Esophagus (tissue), 2 donors: Measurements from ENCODE around the gene KRTAP3-2. TPM values are rescaled to one million over a fixed set of nuclear protein-coding genes. Genes with fewer than 3 reads are reported as not detected.

Experiments
- H3K27ac ChIP-seq, 2 donors: one replicate each; pipeline ENCODE4 v1.5.1; 2013; ENCODE audit warnings: low read depth in 2 of 2, mild to moderate bottlenecking in 2 of 2, inconsistent platforms in 1 of 2, low read length in 1 of 2, moderate library complexity in 1 of 2
- H3K27me3 ChIP-seq, 2 donors: one replicate each; pipeline ENCODE4 v1.6.1; 2013; ENCODE audit warnings: low read length in 2 of 2, control low read depth in 1 of 2, mild to moderate bottlenecking in 1 of 2; ENCODE audit not compliant: insufficient read depth in 2 of 2, control insufficient read depth in 1 of 2
- H3K36me3 ChIP-seq, 2 donors: one replicate each; pipeline ENCODE4 v1.6.1; 2013; ENCODE audit warnings: low read length in 1 of 2; ENCODE audit not compliant: control insufficient read depth in 2 of 2, insufficient read depth in 2 of 2
- H3K4me1 ChIP-seq, 2 donors: one replicate each; pipeline ENCODE4 v1.6.1; 2013; ENCODE audit warnings: low read length in 1 of 2; ENCODE audit not compliant: control insufficient read depth in 2 of 2, insufficient read depth in 2 of 2
- H3K4me3 ChIP-seq, 2 donors: one replicate each; pipeline ENCODE4 v1.5.1; 2013; ENCODE audit warnings: low read length in 2 of 2, mild to moderate bottlenecking in 2 of 2, low read depth in 1 of 2, moderate library complexity in 1 of 2
- H3K9me3 ChIP-seq, 2 donors: one replicate each; pipeline ENCODE4 v1.6.1; 2013; ENCODE audit warnings: mild to moderate bottlenecking in 2 of 2, low read depth in 1 of 2, low read length in 1 of 2, moderate library complexity in 1 of 2; ENCODE audit not compliant: control insufficient read depth in 2 of 2, insufficient read depth in 1 of 2
- WGBS, 2 donors: extraction: QIAGEN DNeasy Blood & Tissue Kit; methylation state at CpG; one replicate each; pipeline ENCODE4 v1.1.7; 2013; 5-methylcytosine and 5-hydroxymethylcytosine counted together
- polyA plus RNA-seq, 2 donors: library from polyadenylated mRNA; stranded (reverse); fragments of 200-250 nt; gene quantifications; one replicate each; pipeline ENCODE4 v1.2.3, GENCODE V29; 2013
- donor health status: healthy with polysubstance abuse.
- donor health status: Bipolar disorder and iron deficiency.

KRTAP3-2 gene
- polyA plus RNA-seq, 2 donors, result 1.8 to 43.5 TPM

DNA sequence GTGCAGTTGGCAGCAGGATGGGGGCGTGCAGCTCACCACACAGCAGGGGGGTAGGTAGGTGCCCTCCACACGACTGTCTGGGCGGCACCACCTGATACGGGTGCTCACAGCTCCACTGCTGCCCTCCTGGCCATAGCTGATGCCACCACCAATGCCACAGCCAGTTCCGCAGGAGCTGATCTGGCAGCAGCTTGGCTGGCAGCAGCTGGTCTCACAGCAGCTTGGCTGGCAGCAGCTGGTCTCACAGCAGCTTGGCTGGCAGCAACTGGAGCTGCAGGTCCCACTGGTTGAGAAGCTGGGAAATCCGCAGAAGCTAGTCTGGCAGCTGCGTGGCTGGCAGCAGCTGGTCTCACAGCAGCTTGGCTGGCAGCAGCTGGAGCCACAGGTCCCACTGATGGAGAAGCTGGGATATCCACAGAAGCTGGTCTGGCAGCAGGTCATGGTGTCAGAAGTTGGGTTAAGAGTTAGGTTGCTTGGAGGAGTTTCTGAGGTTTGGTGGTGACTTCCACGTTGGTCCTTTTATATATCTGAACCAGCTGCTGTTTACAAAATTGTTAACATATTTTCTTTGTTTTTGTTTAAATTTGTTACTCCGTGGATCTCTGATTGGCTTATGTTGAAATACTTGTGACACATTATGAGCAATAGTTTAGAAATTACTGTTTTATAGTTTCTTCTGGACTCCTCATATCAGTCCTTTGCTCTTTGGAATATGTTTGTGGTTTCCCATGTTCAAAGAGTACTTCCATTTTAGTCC lies 27.2 kb upstream of the KRTAP3-2 start, which contains the start of gene KRTAP1-5:
KRTAP1-5 (minus strand) TSS at position 494 of the 757 bp plus-strand sequence; CDS start at position 441, 53 bp downstream.
- no peak within 1 kb of the TSS for H3K27ac ChIP-seq
- H3K4me3 ChIP-seq, result no peak within 1 kb of the TSS
- WGBS, 2 donors, result 52 to 65% methylated on average over 9 of the region's 9 CpGs
- H3K27me3 ChIP-seq, result peaks cover 0 to 2% of the 10 kb centered on the region in 2 donors
- peaks cover 0 to 10% of the 10 kb centered on the region in 2 donors for H3K4me1 ChIP-seq
- no peaks in the 10 kb centered on the region for H3K9me3 ChIP-seq
- no peaks in the 10 kb centered on the region for H3K36me3 ChIP-seq

DNA sequence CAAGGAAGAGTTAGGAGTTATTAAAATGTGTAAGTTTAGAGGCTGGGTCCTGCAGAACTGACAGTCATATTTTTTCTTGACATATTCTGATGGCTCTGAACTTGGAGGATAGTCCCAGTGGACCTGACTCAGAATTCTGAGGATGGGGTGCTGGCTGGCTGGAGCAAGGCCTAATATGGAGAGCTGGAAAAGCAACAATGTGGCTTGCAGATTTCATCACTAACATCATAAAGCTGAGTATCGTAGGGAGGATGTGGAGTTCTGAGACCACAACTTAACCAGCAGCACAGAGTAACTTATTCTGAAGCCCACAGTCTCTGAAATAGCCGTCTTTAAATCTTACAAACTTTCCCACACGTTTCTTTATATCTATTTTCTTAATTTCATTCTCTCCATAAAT lies 25.0 kb upstream of the KRTAP3-2 start:
- H3K27me3 ChIP-seq, result peaks cover 0 to 2% of the 10 kb centered on the region in 2 donors
- no peaks in the 10 kb centered on the region for H3K36me3 ChIP-seq
- H3K27ac ChIP-seq, result no peak overlapping the region
- peaks cover 0 to 9% of the 10 kb centered on the region in 2 donors for H3K4me1 ChIP-seq
- no peak overlapping the region for H3K4me3 ChIP-seq
- no peaks in the 10 kb centered on the region for H3K9me3 ChIP-seq
- 81 to 87% methylated on average over 3 of the region's 3 CpGs for WGBS, 2 donors

DNA sequence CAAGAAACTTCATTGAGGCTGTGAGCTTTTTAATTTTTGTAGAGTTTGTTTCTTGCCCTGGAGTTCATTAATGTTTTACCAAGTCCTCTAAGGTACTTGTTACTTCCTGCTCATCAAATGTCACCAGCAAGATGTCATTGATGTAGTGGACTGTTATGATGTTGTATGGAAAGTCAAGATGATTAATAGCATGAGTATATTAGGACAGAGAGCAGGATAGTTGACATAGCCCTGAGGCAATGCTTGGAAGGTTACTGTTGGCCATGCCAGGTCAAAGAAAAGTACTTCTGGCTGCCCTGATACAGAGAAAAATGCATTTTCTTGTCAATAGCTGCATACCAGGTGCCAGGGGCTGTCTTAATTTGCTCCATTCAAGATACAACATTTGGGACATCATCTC lies 20.6 kb upstream of the KRTAP3-2 start:
- no peaks in the 10 kb centered on the region for H3K9me3 ChIP-seq
- no peaks in the 10 kb centered on the region for H3K4me1 ChIP-seq

DNA sequence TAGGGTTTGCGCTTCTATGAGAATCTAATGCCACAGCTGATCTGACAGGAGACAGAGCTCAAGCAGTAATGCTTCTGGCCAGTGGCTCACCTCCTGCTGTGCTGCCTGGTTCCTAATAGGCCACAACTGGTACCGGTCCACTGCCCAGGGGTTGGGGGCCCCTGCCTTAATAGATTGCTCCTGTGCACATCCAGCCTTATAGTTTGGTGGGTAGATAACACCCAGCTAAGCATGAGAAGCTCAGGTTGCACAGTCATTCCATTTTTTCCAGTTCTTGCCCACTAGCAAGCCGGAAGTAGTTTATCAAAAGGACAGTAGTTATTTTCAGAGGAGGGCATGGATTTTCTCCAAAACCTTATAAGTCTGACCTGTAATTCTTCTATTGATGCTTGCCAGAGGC lies 19.7 kb upstream of the KRTAP3-2 start:
- Histone ChIP-seq H3K4me3 (no peak overlapping the region), H3K27ac (no peak overlapping the region), H3K4me1 (no peaks in the 10 kb centered on the region), H3K27me3 (peaks cover 0 to 2% of the 10 kb centered on the region in 2 donors), H3K36me3 (no peaks in the 10 kb centered on the region), H3K9me3 (no peaks in the 10 kb centered on the region)
- 94% methylated on average over 3 of the region's 3 CpGs for WGBS, 2 donors

More for the DNA sequence above, 20.6 kb upstream of the KRTAP3-2 start:
- Histone ChIP-seq H3K4me3 (no peak overlapping the region), H3K27ac (no peak overlapping the region), H3K36me3 (no peaks in the 10 kb centered on the region), H3K27me3 (peaks cover 0 to 2% of the 10 kb centered on the region in 2 donors)

DNA sequence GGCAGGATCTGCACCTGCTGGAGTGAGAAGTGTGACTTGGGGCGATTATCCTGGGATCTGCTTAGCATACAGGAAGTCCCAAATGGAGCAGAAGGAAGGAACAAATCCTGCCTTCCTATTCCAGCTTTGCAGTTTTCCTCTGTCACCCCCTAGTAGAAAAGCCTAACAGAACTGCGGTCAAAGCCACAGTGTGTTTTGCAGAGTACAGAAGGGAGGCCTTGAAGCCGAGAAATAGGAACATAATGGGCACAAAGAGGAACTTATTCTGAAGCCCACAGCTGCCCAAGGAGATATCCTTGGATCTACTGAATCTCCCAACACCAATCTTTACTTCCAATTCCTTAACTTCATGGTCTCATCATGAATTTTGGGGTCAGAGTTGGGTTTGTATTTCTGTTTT lies 18.8 kb upstream of the KRTAP3-2 start:
- 74 to 75% methylated on average over 3 of the region's 3 CpGs for WGBS, 2 donors
- no peaks in the 10 kb centered on the region for H3K4me1 ChIP-seq
- no peaks in the 10 kb centered on the region for H3K9me3 ChIP-seq
- no peak overlapping the region for H3K27ac ChIP-seq
- peaks cover 0 to 2% of the 10 kb centered on the region in 2 donors for H3K27me3 ChIP-seq
- no peak overlapping the region for H3K4me3 ChIP-seq
- H3K36me3 ChIP-seq, result no peaks in the 10 kb centered on the region

DNA sequence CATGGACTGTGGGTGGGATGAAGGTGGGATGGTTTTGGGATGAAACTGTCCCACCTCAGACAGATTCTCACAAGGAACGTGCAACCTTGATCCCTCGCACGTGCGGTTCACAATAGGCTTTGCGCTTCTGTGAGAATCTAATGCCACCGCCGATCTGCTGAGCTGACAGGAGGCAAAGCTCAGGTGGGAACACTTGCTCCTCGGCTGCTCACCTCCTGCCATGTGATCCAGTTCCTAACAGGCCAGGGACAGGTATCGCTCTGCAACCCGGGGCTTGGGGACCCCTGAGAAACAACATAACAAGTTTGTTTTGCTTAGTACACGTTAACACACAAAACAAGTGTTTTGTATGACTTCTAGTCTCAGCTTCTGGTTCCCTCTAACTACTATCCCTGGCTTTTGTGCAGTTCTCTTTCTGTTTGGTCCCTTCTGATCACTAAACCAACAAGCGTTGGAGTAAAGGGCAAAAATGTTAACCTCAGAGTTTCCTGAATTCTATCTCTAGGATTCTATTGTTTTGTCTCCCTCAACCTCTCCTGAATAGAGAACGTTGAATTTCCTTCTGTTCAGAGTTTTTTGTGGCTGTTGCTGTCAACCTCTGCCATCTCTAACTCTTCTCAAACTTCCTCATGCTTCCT lies 17.0 kb upstream of the KRTAP3-2 start:
- WGBS, 2 donors, result 80 to 85% methylated on average over 13 of the region's 13 CpGs

DNA sequence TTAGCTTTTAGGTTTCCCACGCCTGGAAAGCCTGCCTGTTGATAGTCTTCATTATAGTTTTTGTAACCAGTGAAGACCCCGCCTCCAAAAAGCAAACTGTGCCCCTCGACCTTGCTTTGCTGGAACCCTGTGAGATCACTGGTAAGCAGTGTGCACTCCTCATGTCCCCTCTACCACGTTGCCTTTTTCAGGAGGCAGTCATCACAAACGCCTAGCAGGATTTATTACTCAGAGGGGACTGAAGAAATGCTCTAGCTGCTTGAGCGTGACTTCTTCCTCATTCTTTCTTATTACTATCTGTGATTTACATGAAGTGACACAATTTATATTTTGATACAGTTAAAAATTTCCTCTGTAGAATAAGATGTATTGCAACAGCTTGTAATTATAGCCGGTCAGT lies 15.7 kb upstream of the KRTAP3-2 start:
- no peaks in the 10 kb centered on the region for H3K27me3 ChIP-seq
- no peak overlapping the region for H3K27ac ChIP-seq
- no peak overlapping the region for H3K4me3 ChIP-seq
- H3K4me1 ChIP-seq, result no peaks in the 10 kb centered on the region
- 73 to 77% methylated on average over 7 of the region's 7 CpGs for WGBS, 2 donors
- H3K36me3 ChIP-seq, result no peaks in the 10 kb centered on the region
- no peaks in the 10 kb centered on the region for H3K9me3 ChIP-seq

More for the DNA sequence above, 17.0 kb upstream of the KRTAP3-2 start:
- H3K9me3 ChIP-seq, result no peaks in the 10 kb centered on the region
- no peaks in the 10 kb centered on the region for H3K27me3 ChIP-seq
- no peak overlapping the region for H3K4me3 ChIP-seq
- no peak overlapping the region for H3K27ac ChIP-seq
- H3K4me1 ChIP-seq, result no peaks in the 10 kb centered on the region
- no peaks in the 10 kb centered on the region for H3K36me3 ChIP-seq

DNA sequence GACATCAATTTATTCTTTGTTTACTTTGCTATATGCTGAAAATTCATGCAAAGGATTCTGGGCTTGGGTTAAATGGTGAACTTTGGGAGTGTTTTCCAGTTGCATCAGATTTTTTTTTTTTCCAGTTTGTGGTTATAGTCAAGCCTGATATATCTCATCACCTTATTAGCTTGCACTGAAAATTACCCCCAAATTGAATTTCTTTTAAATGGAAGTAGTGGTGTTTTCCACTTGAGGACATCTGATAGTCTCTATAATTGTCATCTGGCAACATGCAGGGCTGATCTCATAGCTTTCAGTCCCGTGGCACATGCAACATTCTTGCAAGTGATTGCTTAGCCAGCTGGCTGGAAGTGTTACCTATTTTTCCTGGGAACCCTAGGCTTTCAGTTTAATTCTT lies 13.9 kb upstream of the KRTAP3-2 start:
- WGBS, 2 donors, result 20 to 23% methylated on average over 1 of the region's 1 CpG
- Histone ChIP-seq H3K4me1 (no peaks in the 10 kb centered on the region), H3K36me3 (no peaks in the 10 kb centered on the region)

DNA sequence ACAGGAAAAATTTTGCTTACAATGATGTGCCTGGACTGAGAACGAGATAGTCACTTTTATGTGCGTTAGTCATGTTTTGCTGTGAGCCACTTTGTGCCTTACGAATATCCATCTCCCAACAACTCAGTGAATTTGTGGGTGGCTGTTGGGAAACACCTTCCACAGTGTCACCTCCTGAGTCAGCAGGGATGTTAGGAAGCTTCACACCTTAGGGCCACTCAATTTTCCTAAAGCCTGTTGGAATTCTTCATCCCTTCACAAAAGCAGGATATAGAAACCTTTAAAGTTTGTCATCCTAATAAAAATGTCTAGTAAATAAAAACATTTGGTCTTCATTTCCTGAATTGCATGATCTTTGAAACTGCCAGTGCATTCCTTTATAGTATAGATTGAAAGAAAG lies 13.5 kb upstream of the KRTAP3-2 start:
- Histone ChIP-seq H3K9me3 (no peaks in the 10 kb centered on the region), H3K4me1 (no peaks in the 10 kb centered on the region), H3K4me3 (no peak overlapping the region), H3K27me3 (no peaks in the 10 kb centered on the region), H3K36me3 (no peaks in the 10 kb centered on the region), H3K27ac (no peak overlapping the region)
- WGBS, 2 donors, result 75 to 83% methylated on average over 3 of the region's 3 CpGs

More for the DNA sequence above, 13.9 kb upstream of the KRTAP3-2 start:
- no peak overlapping the region for H3K4me3 ChIP-seq
- no peaks in the 10 kb centered on the region for H3K27me3 ChIP-seq
- no peaks in the 10 kb centered on the region for H3K9me3 ChIP-seq
- H3K27ac ChIP-seq, result no peak overlapping the region
